ENCODE results near the gene STK10.

STK10 gene

DNA sequence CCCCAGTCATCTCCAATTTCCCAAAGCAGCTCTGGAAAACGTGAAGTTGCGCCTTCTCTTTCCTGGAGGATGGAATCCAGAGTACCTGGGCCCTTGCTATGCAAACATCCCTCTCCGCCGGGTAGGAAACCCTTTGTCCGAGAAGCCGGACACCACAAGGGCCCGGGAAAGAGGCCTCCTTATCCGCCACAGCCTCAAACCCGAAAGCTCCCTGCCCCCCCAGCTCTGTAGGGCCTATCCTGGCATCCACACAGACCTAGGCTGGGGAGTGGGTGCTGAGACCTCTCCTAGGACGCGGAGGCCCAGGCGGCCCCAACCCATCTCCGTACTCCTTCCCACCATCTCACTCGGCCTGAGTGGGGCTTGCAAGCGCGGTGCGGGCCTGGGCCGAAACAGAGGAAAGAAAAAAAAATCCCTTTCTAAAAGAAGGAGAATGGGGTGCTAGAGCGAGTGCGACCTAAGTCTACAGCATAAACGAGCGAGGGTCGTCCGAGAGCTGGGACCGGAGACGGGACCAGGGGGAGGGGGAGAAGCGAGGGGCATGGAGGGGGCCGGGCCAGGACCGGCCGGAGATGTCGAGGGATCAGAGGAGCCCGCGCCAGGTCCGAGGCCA is 182.2 kb downstream of the STK10 start:
- DNase-seq (ENCODE audit: low read depth) = no peak
- H3K4me3 ChIP-seq (ENCODE audit: control insufficient read depth, low read depth, low read length) = peak overlapping the region; percentile 79
- TF ChIP-seq CTCF (IDR thresholded peaks at IDR 0.05; ENCODE audit: control insufficient read depth, insufficient read depth, low read depth, low read length, missing control alignments) = no peak

DNA sequence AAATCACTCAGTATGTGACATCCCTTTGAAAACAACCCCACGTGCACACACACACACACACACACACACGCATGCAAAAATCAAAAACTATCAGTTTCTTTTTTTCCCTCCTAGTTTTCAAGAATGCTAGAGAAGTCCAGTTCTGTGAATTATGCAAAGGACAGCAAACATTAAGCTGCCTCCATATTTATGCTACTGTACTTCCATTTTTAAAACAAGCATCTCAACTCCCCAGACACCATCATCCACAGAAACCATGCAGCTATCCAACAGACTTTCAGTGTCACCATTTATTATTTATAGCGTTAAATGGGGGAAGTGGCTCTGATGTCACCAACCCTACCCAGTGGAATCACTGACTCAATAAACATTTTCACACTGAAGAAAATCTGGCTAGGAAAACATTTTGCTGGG is 183.2 kb downstream of the STK10 start:
- H3K4me3 ChIP-seq (ENCODE audit: control insufficient read depth, low read depth, low read length) = peak overlapping the region; percentile 79
- DNase-seq (ENCODE audit: low read depth) = no peak
- TF ChIP-seq CTCF (IDR thresholded peaks at IDR 0.05; ENCODE audit: control insufficient read depth, insufficient read depth, low read depth, low read length, missing control alignments) = no peak

DNA sequence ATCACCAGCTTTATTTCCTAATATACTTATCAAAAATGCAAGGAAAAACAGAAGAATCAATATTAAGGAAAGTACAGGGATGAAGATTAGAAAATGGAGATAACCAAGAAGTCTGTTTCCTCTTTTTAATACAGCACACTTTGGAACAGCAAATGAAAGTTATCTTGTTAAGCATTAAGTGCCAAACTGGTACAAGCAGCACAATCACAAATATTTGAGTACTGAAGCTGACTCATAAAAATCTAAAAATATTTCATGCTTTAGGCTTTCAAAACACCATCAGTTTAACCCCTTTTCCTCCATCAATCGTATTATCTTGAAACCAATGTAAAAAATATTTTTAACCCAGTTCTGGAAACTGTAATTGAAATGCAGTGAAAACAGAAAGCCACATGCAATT is 184.3 kb downstream of the STK10 start:
- TF ChIP-seq CTCF (IDR thresholded peaks at IDR 0.05; ENCODE audit: control insufficient read depth, insufficient read depth, low read depth, low read length, missing control alignments) = no peak
- no peak for DNase-seq (ENCODE audit: low read depth)
- no peak overlapping the region for H3K4me3 ChIP-seq (ENCODE audit: control insufficient read depth, low read depth, low read length)

- TF ChIP-seq CTCF (IDR thresholded peaks at IDR 0.05; ENCODE audit: control insufficient read depth, insufficient read depth, low read depth, low read length, missing control alignments) = no peak
- no peak for DNase-seq (ENCODE audit: low read depth)
- no peak overlapping the region for H3K4me3 ChIP-seq (ENCODE audit: control insufficient read depth, low read depth, low read length)
Measured at GRCh38 chr5:172002840-172003512, 185.0 kb downstream of the STK10 start.

DNA sequence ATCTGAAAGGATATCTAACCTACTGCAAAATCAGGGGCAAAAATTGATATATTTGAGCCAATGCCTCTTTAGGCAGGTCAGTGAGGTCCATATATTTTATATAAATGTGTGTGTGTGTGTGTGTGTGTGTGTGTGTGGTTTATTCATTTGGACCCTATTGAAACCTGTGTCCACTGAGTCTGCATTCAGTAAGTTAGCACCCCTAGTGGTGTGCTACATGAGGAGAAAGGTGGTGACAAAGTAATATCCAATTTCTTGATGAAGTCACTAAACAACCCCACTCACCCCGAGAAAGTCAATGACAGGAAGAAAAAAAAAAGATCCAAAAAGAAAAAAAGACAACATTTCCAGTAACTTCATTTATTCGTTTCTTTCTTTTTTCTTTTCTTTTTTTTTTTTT is 185.7 kb downstream of the STK10 start:
- peak; percentile 54 for TF ChIP-seq CTCF (IDR thresholded peaks at IDR 0.05; ENCODE audit: control insufficient read depth, insufficient read depth, low read depth, low read length, missing control alignments)
- DNase-seq (ENCODE audit: low read depth) = no peak
- H3K4me3 ChIP-seq (ENCODE audit: control insufficient read depth, low read depth, low read length) = no peak overlapping the region

GRCh38 chr5:171999877-172000276 is 188.1 kb downstream of the STK10 start:
- no peak for DNase-seq (ENCODE audit: low read depth)
- no peak for TF ChIP-seq CTCF (IDR thresholded peaks at IDR 0.05; ENCODE audit: control insufficient read depth, insufficient read depth, low read depth, low read length, missing control alignments)
- H3K4me3 ChIP-seq (ENCODE audit: control insufficient read depth, low read depth, low read length) = no peak overlapping the region
